K562 (cell line): Measurements from ENCODE around the gene TMPRSS11E.

Experiments used
- CAMTA2 ChIP-seq: fragments of 250-450 bp; sonication (Bioruptor Pico); conservative IDR thresholded peaks from 2 replicates; pipeline ENCODE4 v1.5.1; 2022
- EP300 ChIP-seq: IDR thresholded peaks from 2 replicates; pipeline ENCODE4 v1.6.1; 2012; ENCODE audit warnings: low read length, improper control_type of control experiment
- FOSL1 ChIP-seq: fragments of 200-800 bp; sonication (Bioruptor generic); conservative IDR thresholded peaks from 2 replicates; pipeline ENCODE4 v1.6.1; 2016; ENCODE audit warnings: missing genetic modification characterization, missing compliant biosample characterization
- POLR2A ChIP-seq: fragments of 450-650 bp; conservative IDR thresholded peaks from 2 replicates; pipeline ENCODE4 v1.6.1; 2016
- RAD21 ChIP-seq, 2 experiments: fragments of 250-450 bp in 1 of 2; fragments of 450-650 bp in 1 of 2; sonication (Bioruptor Pico) in 1 of 2; formaldehyde crosslinking in 1 of 2; IDR thresholded peaks in 1 of 2; conservative IDR thresholded peaks in 1 of 2; 2 replicates each; pipeline versions ENCODE4 v1.4.0 to v1.8.0; 2020 to 2022; ENCODE audit warnings: mild to moderate bottlenecking in 2 of 2, moderate library complexity in 1 of 2
- SIN3A ChIP-seq, 2 experiments: fragments of 150-350 bp in 1 of 2; IDR thresholded peaks; 2 replicates each; pipeline ENCODE4 v1.6.1; 2011 to 2016; ENCODE audit warnings: borderline replicate concordance in 2 of 2, low read depth in 2 of 2, low read length in 2 of 2, mild to moderate bottlenecking in 2 of 2, moderate library complexity in 2 of 2; ENCODE audit not compliant: control insufficient read depth in 1 of 2
- TBP ChIP-seq: optimal IDR thresholded peaks from 2 replicates; pipeline ENCODE3; 2011; ENCODE audit warnings: low read depth, low read length, improper control_type of control experiment
- ZNF24 ChIP-seq: fragments of 450-650 bp; IDR thresholded peaks from 2 replicates; pipeline ENCODE4 v1.6.1; 2016

DNA sequence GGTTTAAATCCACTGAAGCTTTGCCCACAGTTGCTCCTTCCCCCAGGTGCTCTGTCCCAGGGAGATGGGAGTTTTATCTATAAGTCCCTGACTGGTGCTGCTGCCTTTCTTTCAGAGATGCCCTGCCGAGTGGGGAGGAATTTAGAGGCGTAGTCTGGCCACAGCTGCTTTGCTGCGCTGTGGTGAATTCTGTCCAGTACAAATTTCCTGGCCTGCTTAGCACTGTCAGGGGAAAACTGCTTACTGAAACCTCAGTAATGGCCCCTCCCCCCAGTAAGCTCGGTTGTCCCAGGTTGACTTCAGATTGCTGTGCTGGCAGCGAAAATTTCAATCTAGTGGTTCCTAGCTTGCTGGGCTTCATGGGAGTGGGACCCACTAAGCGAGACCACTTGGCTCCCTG, 88.7 kb downstream of the TMPRSS11E start:
- TF ChIP-seq ZNF24 (no peak), SIN3A (IDR thresholded peaks at IDR 0.05; ENCODE audit: borderline replicate concordance in 2 of 2, control insufficient read depth in 1 of 2, low read depth in 2 of 2, low read length in 2 of 2) (no peak), TBP (no peak), POLR2A (no peak), EP300 (no peak), RAD21 (CRISPR knock-in tag; conservative IDR thresholded peaks at IDR 0.05 in 1 of 2, IDR thresholded peaks at IDR 0.05 in 1 of 2) (no peak), FOSL1 (tag) (no peak), CAMTA2 (no peak)
